ELR (cell line): ENCODE measurements around the gene POMT1.
"Not testable (repeated sequence)": the region's sequence is repeated elsewhere in the genome, so short reads cannot be mapped to it uniquely, and the experiment has no call there.

ENCODE experiments used
- DNase-seq: peaks from one replicate; pipeline ENCODE4 v3.0.0-alpha.2; 2015; ENCODE audit warnings: low read depth

The POMT1 gene

GRCh38 chr9:131524665-131525315, 22.1 kb downstream of the POMT1 start:
- no peak for DNase-seq

GRCh38 chr9:131525643-131526565, 23.2 kb downstream of the POMT1 start:
- DNase-seq: no peak

- DNase-seq: no peak
Measured at GRCh38 chr9:131528186-131528585, 25.5 kb downstream of the POMT1 start.

GRCh38 chr9:131528886-131529505, 26.3 kb downstream of the POMT1 start:
- no peak for DNase-seq

- DNase-seq: no peak
Measured at GRCh38 chr9:131529597-131530545, 27.2 kb downstream of the POMT1 start.

GRCh38 chr9:131530546-131530919, 27.8 kb downstream of the POMT1 start:
- DNase-seq: peak; percentile 65

- peak; percentile 84 for DNase-seq
Measured at GRCh38 chr9:131530920-131531832, 28.5 kb downstream of the POMT1 start, which contains the start of gene UCK1. Gene UCK1, minus strand, starts transcription at chr9:131531263. Its CDS starts 89 bp downstream, at chr9:131531174.

- DNase-seq: no peak
Measured at GRCh38 chr9:131534721-131535237, 32.1 kb downstream of the POMT1 start.

GRCh38 chr9:131537946-131538345, 35.2 kb downstream of the POMT1 start:
- no peak for DNase-seq

- DNase-seq: no peak
Measured at GRCh38 chr9:131539223-131539923, 36.7 kb downstream of the POMT1 start.

- DNase-seq: no peak
Measured at GRCh38 chr9:131543141-131543540, 40.4 kb downstream of the POMT1 start.

- DNase-seq: no peak
Measured at GRCh38 chr9:131545003-131545785, 42.5 kb downstream of the POMT1 start, which contains the start of gene PRRT1B. Gene PRRT1B, plus strand, starts transcription at chr9:131545523. Its CDS starts 93 bp downstream, at chr9:131545616.

- no peak for DNase-seq
Measured at GRCh38 chr9:131545786-131546335, 43.1 kb downstream of the POMT1 start.

GRCh38 chr9:131546336-131547084, 43.8 kb downstream of the POMT1 start:
- peak; percentile 43 for DNase-seq

GRCh38 chr9:131549186-131549585, 46.5 kb downstream of the POMT1 start:
- DNase-seq: not testable (repeated sequence)

- DNase-seq: not testable (repeated sequence)
Measured at GRCh38 chr9:131550465-131550864, 47.7 kb downstream of the POMT1 start.

- DNase-seq: no peak
Measured at GRCh38 chr9:131552030-131552429, 49.3 kb downstream of the POMT1 start.
